ENCODE measurements around the gene OPRD1. TPM values are rescaled to one million over a fixed set of nuclear protein-coding genes. Genes with fewer than 3 reads are reported as not detected.

The OPRD1 gene
- polyA plus RNA-seq, 1 of the 3 experiments (the other 2 are of a cell fraction) = 0.07 TPM

DNA sequence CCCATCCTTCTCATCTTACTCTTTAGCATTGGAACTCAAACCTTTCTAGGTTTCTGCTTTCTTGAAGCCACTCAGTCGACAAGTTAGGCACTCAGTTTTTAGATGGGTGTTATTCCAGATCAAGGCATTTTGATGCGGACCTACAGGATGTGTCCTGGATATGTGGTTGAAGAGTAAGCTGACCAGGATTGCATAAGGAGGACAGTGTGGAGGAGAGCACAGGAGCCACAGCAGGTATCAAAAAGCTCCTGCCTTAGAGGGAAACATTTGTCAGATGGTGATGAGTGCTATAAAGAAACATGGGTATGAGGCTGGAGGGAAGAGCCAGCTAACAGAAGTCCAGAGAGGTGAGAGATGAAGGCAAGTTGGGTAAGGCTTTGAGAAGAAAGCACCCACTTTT, 33.9 kb upstream of the OPRD1 start:
- H3K9me3 ChIP-seq = no peaks in the 10 kb centered on the region
- no peak overlapping the region for H2AFZ ChIP-seq (ENCODE audit: low read depth)
- peaks cover 9 to 12% of the 10 kb centered on the region in 2 experiments for H3K36me3 ChIP-seq (replicated peaks in 1 of 2; ENCODE audit: control insufficient read depth in 1 of 2, insufficient read depth in 2 of 2, low read length in 1 of 2)
- H3K27me3 ChIP-seq (ENCODE audit: insufficient read depth) = no peaks in the 10 kb centered on the region
- H3K79me2 ChIP-seq (ENCODE audit: insufficient read depth) = peaks cover 14% of the 10 kb centered on the region; the same call in 1 of the 2 replicates
- POLR2A ChIA-PET = no interaction called here
- H3F3A ChIP-seq (replicated peaks; ENCODE audit: insufficient read depth) = peaks cover 3% of the 10 kb centered on the region
- no peak overlapping the region for H3K4me2 ChIP-seq
- CTCF ChIA-PET = interaction anchor here (0.7 to 39.4 kb wide), 4 partner anchors 19 to 257 kb away, joined by 3 to 894 read pairs (median 3); no protein-coding TSS in a partner anchor
- H3K9ac ChIP-seq = no peak overlapping the region
- 97% methylated on average over 2 of the region's 2 CpGs for WGBS (ENCODE audit: low lambda C conversion rate)
- H3K9me2 ChIP-seq = no peaks in the 10 kb centered on the region
- no peak overlapping the region for H3K4me3 ChIP-seq (ENCODE audit: low read depth in 2 of 2, low read length in 1 of 2)
- TF ChIP-seq SMC3 (IDR thresholded peaks at IDR 0.05; ENCODE audit: low read depth, low read length) (no peak), JUND (IDR thresholded peaks at IDR 0.05) (no peak), GABPA (IDR thresholded peaks at IDR 0.05; ENCODE audit: low read depth) (no peak), FOXM1 (IDR thresholded peaks at IDR 0.05; ENCODE audit: low read depth) (no peak)
- TF ChIP-seq, protein P1, sequence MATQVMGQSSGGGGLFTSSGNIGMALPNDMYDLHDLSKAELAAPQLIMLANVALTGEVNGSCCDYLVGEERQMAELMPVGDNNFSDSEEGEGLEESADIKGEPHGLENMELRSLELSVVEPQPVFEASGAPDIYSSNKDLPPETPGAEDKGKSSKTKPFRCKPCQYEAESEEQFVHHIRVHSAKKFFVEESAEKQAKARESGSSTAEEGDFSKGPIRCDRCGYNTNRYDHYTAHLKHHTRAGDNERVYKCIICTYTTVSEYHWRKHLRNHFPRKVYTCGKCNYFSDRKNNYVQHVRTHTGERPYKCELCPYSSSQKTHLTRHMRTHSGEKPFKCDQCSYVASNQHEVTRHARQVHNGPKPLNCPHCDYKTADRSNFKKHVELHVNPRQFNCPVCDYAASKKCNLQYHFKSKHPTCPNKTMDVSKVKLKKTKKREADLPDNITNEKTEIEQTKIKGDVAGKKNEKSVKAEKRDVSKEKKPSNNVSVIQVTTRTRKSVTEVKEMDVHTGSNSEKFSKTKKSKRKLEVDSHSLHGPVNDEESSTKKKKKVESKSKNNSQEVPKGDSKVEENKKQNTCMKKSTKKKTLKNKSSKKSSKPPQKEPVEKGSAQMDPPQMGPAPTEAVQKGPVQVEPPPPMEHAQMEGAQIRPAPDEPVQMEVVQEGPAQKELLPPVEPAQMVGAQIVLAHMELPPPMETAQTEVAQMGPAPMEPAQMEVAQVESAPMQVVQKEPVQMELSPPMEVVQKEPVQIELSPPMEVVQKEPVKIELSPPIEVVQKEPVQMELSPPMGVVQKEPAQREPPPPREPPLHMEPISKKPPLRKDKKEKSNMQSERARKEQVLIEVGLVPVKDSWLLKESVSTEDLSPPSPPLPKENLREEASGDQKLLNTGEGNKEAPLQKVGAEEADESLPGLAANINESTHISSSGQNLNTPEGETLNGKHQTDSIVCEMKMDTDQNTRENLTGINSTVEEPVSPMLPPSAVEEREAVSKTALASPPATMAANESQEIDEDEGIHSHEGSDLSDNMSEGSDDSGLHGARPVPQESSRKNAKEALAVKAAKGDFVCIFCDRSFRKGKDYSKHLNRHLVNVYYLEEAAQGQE (IDR thresholded peaks at IDR 0.05; ENCODE audit: low read depth, low read length) = no peak
- no peak for DNase-seq
- H3K27ac ChIP-seq (ENCODE audit: low read depth in 2 of 2, low read length in 1 of 2) = no peak overlapping the region
- H3K4me1 ChIP-seq (ENCODE audit: control insufficient read depth in 1 of 2, insufficient read depth in 2 of 2, low read depth in 1 of 2, low read length in 1 of 2) = no peaks in the 10 kb centered on the region; a peak in 1 of 4 replicates
- H4K20me1 ChIP-seq (ENCODE audit: insufficient read depth) = peaks cover 22% of the 10 kb centered on the region; the same call in 1 of the 2 replicates

DNA sequence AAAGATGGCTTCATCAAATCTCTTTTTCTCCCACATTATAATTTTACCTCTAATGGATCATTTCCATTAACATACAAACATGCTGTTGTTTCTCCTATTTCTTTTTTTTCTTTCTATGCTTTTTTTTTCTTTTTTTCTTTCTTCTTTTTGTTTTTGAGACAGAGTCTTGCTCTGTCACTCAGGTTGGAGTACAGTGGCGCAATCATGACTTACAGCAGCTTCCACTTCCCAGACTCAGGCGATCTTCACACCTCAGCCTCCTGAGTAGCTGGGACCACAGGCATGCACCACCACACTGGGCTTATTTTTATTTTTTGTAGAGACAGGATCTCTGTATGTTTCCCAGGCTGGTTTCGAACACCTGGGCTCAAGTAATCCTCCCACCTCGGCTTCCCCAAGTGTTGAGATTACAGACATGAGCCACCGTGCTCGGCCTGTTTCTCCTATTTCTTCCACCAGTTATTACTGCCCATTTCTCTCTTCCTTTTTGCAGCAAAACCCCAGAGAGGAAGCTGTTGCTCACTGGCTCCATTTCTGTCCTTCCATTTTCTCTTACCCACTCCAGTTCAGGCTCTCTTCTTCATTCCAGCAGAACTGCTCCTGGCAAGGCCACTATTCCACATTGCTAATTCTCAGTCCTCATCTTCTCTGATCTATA, 32.1 kb upstream of the OPRD1 start:
- WGBS (ENCODE audit: low lambda C conversion rate) = 92% methylated on average over 6 of the region's 6 CpGs
- no peaks in the 10 kb centered on the region; a peak in 1 of 4 replicates for H3K4me1 ChIP-seq (ENCODE audit: control insufficient read depth in 1 of 2, insufficient read depth in 2 of 2, low read depth in 1 of 2, low read length in 1 of 2)
- no peaks in the 10 kb centered on the region for H3K9me3 ChIP-seq
- H3K79me2 ChIP-seq (ENCODE audit: insufficient read depth) = 0 out of 2 replicates have a peak, but pooled peaks cover 3% of the 10 kb centered on the region
- no peak for DNase-seq
- no peak overlapping the region for H3K27ac ChIP-seq (ENCODE audit: low read depth in 2 of 2, low read length in 1 of 2)
- H3K27me3 ChIP-seq (ENCODE audit: insufficient read depth) = no peaks in the 10 kb centered on the region
- H3F3A ChIP-seq (replicated peaks; ENCODE audit: insufficient read depth) = no peaks in the 10 kb centered on the region
- H3K36me3 ChIP-seq (replicated peaks in 1 of 2; ENCODE audit: control insufficient read depth in 1 of 2, insufficient read depth in 2 of 2, low read length in 1 of 2) = peaks cover 5% of the 10 kb centered on the region in 2 experiments
- H3K9ac ChIP-seq = no peak overlapping the region
- H3K4me2 ChIP-seq = no peak overlapping the region
- no peaks in the 10 kb centered on the region for H3K9me2 ChIP-seq
- H3K4me3 ChIP-seq (ENCODE audit: low read depth in 2 of 2, low read length in 1 of 2) = no peak overlapping the region
- no peak overlapping the region for H2AFZ ChIP-seq (ENCODE audit: low read depth)
- ChIA-PET CTCF (interaction anchor here (0.9 to 39.4 kb wide), 2 partner anchors 96 to 254 kb away, joined by 3 to 894 read pairs; no protein-coding TSS in a partner anchor), POLR2A (no interaction called here)
- peaks cover 8% of the 10 kb centered on the region; the same call in 1 of the 2 replicates for H4K20me1 ChIP-seq (ENCODE audit: insufficient read depth)
- no peak for TF ChIP-seq FOSL2 (IDR thresholded peaks at IDR 0.05; ENCODE audit: borderline replicate concordance, low read depth)
- no peak for TF ChIP-seq SMC3 (IDR thresholded peaks at IDR 0.05; ENCODE audit: low read depth, low read length)
- TF ChIP-seq, protein P2, sequence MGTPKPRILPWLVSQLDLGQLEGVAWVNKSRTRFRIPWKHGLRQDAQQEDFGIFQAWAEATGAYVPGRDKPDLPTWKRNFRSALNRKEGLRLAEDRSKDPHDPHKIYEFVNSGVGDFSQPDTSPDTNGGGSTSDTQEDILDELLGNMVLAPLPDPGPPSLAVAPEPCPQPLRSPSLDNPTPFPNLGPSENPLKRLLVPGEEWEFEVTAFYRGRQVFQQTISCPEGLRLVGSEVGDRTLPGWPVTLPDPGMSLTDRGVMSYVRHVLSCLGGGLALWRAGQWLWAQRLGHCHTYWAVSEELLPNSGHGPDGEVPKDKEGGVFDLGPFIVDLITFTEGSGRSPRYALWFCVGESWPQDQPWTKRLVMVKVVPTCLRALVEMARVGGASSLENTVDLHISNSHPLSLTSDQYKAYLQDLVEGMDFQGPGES (IDR thresholded peaks at IDR 0.05; ENCODE audit: low read depth, low read length) = no peak
- no peak for TF ChIP-seq TCF12 (IDR thresholded peaks at IDR 0.05)
- TF ChIP-seq RCOR1 (IDR thresholded peaks at IDR 0.05; ENCODE audit: low read length) = no peak
- TF ChIP-seq, protein P3, sequence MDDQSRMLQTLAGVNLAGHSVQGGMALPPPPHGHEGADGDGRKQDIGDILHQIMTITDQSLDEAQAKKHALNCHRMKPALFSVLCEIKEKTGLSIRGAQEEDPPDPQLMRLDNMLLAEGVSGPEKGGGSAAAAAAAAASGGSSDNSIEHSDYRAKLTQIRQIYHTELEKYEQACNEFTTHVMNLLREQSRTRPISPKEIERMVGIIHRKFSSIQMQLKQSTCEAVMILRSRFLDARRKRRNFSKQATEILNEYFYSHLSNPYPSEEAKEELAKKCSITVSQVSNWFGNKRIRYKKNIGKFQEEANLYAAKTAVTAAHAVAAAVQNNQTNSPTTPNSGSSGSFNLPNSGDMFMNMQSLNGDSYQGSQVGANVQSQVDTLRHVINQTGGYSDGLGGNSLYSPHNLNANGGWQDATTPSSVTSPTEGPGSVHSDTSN (IDR thresholded peaks at IDR 0.05) = no peak
- TF ChIP-seq NFIC (IDR thresholded peaks at IDR 0.05; ENCODE audit: borderline replicate concordance) = no peak
- TF ChIP-seq, protein P4, sequence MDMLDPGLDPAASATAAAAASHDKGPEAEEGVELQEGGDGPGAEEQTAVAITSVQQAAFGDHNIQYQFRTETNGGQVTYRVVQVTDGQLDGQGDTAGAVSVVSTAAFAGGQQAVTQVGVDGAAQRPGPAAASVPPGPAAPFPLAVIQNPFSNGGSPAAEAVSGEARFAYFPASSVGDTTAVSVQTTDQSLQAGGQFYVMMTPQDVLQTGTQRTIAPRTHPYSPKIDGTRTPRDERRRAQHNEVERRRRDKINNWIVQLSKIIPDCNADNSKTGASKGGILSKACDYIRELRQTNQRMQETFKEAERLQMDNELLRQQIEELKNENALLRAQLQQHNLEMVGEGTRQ (IDR thresholded peaks at IDR 0.05; ENCODE audit: borderline replicate concordance, low read depth, low read length) = no peak
- TF ChIP-seq, protein P5, sequence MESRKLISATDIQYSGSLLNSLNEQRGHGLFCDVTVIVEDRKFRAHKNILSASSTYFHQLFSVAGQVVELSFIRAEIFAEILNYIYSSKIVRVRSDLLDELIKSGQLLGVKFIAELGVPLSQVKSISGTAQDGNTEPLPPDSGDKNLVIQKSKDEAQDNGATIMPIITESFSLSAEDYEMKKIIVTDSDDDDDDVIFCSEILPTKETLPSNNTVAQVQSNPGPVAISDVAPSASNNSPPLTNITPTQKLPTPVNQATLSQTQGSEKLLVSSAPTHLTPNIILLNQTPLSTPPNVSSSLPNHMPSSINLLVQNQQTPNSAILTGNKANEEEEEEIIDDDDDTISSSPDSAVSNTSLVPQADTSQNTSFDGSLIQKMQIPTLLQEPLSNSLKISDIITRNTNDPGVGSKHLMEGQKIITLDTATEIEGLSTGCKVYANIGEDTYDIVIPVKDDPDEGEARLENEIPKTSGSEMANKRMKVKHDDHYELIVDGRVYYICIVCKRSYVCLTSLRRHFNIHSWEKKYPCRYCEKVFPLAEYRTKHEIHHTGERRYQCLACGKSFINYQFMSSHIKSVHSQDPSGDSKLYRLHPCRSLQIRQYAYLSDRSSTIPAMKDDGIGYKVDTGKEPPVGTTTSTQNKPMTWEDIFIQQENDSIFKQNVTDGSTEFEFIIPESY (IDR thresholded peaks at IDR 0.05; ENCODE audit: borderline replicate concordance, low read depth) = no peak
- TF ChIP-seq TEAD4 (IDR thresholded peaks at IDR 0.05; ENCODE audit: borderline replicate concordance, insufficient read depth) = no peak
- TF ChIP-seq MXI1 (IDR thresholded peaks at IDR 0.05; ENCODE audit: low read depth, low read length) = no peak
